Peyer's patch (tissue), 4 donors: ENCODE measurements around the gene PPP1R7.
A peak's percentile ranks its signal among the peaks of the same experiment; 100 is the strongest.

Source experiments
- POLR2A ChIP-seq, 2 donors: fragments of 450-650 bp; IDR thresholded peaks; one replicate each; pipeline ENCODE4 v1.5.1; 2017; ENCODE audit warnings: antibody characterized with exemption in 2 of 2, mild to moderate bottlenecking in 2 of 2, moderate library complexity in 2 of 2
- TF ChIP-seq, protein P1 (sequence below), 6 experiments: fragments of 450-650 bp in 4 of 6; fragments of 200-600 bp in 2 of 6; sonication (generic) in 1 of 6; IDR thresholded peaks; one replicate each; pipeline ENCODE4 v1.5.1; 2017 to 2019; ENCODE audit warnings: antibody characterized with exemption in 6 of 6, mild to moderate bottlenecking in 3 of 6, moderate library complexity in 1 of 6

- TF ChIP-seq, protein P1, sequence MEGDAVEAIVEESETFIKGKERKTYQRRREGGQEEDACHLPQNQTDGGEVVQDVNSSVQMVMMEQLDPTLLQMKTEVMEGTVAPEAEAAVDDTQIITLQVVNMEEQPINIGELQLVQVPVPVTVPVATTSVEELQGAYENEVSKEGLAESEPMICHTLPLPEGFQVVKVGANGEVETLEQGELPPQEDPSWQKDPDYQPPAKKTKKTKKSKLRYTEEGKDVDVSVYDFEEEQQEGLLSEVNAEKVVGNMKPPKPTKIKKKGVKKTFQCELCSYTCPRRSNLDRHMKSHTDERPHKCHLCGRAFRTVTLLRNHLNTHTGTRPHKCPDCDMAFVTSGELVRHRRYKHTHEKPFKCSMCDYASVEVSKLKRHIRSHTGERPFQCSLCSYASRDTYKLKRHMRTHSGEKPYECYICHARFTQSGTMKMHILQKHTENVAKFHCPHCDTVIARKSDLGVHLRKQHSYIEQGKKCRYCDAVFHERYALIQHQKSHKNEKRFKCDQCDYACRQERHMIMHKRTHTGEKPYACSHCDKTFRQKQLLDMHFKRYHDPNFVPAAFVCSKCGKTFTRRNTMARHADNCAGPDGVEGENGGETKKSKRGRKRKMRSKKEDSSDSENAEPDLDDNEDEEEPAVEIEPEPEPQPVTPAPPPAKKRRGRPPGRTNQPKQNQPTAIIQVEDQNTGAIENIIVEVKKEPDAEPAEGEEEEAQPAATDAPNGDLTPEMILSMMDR (IDR thresholded peaks at IDR 0.05), result no peak
- peak in 1 of 2 donors; percentile 37 for TF ChIP-seq POLR2A (IDR thresholded peaks at IDR 0.05)
These were observed 38.3 kb downstream of the PPP1R7 start, which contains the start of gene ANO7 for GRCh38 chr2:241188361-241189092.
